ENCODE results near the gene SSC4D.
A peak's percentile ranks its signal among the peaks of the same experiment; 100 is the strongest.
"Not testable (repeated sequence)": the region's sequence is repeated elsewhere in the genome, so short reads cannot be mapped to it uniquely, and the experiment has no call there.

The SSC4D gene

GRCh38 chr7:76427635-76428034, 18.1 kb upstream of the SSC4D start:
- Mint-ChIP-seq H3K36me3 (no peaks in the 10 kb centered on the region), H3K4me1 (peaks cover 8% of the 10 kb centered on the region), H3K4me3 (no peak overlapping the region), H3K27ac (no peak overlapping the region), H3K9me3 (no peaks in the 10 kb centered on the region), H3K27me3 (peaks cover 22% of the 10 kb centered on the region)
- DNase-seq, result no peak
- CTCF ChIA-PET, result no interaction called here

DNA sequence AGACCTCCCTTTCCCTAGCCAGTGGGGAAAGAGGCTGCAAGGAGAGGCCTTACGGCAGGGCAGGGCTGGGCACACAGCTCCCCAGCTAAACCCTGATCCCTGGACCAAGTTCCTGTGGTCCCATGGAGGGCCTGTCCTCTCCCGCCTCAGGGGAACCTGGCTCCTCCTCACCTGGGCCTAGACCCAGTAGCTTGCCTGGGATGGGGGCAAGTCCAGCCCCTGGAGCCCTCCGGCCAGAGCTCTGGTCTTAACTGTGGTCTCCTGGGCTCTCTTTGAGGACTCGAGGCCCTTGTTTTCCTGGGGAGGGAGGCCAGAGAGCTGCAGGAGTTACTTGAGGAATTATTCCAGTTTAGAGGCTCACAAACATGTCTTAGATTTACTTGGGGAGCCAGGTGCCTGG, 16.7 kb upstream of the SSC4D start:
- Mint-ChIP-seq H3K27ac (no peak overlapping the region), H3K4me3 (no peak overlapping the region), H3K4me1 (peaks cover 8% of the 10 kb centered on the region), H3K27me3 (peaks cover 22% of the 10 kb centered on the region), H3K9me3 (no peaks in the 10 kb centered on the region), H3K36me3 (no peaks in the 10 kb centered on the region)
- no peak for DNase-seq
- CTCF ChIA-PET, result no interaction called here

DNA sequence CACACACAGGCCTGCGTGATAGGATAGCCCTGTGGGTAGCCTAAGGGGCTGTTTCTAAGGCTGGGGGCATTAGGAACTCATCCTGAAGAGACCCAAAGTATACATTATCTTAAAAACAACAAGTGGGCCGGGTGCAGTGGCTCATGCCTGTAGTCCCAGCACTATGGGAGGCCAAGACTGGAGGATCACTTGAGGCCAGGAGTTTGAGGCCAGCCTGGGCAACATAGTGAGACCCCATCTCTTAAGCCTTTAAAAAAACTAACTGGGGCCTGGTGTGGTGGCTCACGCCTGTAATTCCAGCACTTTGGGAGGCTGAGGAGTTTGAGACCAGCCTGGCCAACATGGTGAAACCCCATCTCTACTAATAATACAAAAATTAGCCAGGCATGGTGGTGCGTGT, 16.1 kb upstream of the SSC4D start:
- H3K36me3 Mint-ChIP-seq, H3K9me3 Mint-ChIP-seq, DNase-seq, H3K27ac Mint-ChIP-seq, H3K4me1 Mint-ChIP-seq, CTCF ChIA-PET, H3K4me3 Mint-ChIP-seq: not testable (repeated sequence)
- peaks cover 22% of the 10 kb centered on the region for H3K27me3 Mint-ChIP-seq

- Mint-ChIP-seq H3K27ac (no peak overlapping the region), H3K4me1 (peaks cover 8% of the 10 kb centered on the region), H3K9me3 (no peaks in the 10 kb centered on the region), H3K4me3 (no peak overlapping the region), H3K27me3 (peaks cover 23% of the 10 kb centered on the region), H3K36me3 (no peaks in the 10 kb centered on the region)
- peak; percentile 15 for DNase-seq
- CTCF ChIA-PET, result no interaction called here
These were observed 15.7 kb upstream of the SSC4D start for GRCh38 chr7:76425156-76425555.

GRCh38 chr7:76424413-76425111, 15.1 kb upstream of the SSC4D start, which contains the start of gene ZP3:
Gene ZP3 (plus strand): TSS chr7:76424950. CDS start chr7:76424965, 15 bp downstream.
- DNase-seq, result peak; percentile 21
- H3K36me3 Mint-ChIP-seq, result no peaks in the 10 kb centered on the region
- CTCF ChIA-PET, result no interaction called here
- H3K4me1 Mint-ChIP-seq, result peaks cover 8% of the 10 kb centered on the region
- H3K27me3 Mint-ChIP-seq, result peaks cover 29% of the 10 kb centered on the region
- no peaks in the 10 kb centered on the region for H3K9me3 Mint-ChIP-seq
- no peak within 1 kb of the TSS for H3K27ac Mint-ChIP-seq
- H3K4me3 Mint-ChIP-seq, result no peak within 1 kb of the TSS

DNA sequence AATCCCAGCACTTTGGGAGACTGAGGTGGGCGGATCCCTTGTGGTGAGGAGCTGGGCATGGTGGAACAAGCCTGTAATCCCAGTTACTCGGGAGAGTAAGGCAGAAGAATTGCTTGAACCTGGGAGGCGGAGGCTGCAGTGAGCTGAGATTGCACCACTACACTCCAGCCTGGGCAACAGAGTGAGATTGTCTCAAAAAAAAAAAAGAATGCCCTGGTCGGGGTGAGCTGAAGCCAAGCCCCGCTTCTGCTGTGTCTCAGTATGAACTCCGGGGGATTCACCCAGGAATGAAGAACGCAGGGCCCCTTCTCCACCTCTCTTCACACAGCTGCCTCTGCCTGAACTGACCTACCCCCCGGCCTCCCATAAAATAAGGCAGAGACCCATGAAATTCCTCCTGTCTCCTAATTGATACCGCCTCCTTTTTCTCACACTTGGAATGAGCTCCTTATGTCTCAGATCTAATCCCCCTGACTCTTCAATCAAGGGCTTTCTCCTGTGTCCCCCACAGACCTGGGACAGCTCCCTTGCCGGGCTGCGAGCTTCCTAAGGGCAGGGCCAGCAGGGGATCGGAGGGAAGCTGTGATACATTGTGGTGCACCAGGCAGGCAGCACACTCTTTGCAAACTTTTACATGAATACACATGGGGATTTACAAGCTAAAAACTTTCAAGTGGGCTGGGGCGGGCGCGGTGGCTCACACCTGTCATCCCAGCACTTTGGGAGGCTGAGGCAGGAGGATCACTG, 14.3 kb upstream of the SSC4D start:
- Mint-ChIP-seq H3K9me3 (no peaks in the 10 kb centered on the region), H3K27ac (no peak overlapping the region)

GRCh38 chr7:76421097-76421496, 11.6 kb upstream of the SSC4D start:
- CTCF ChIA-PET, result interaction anchor here (0.9 kb wide), 1 partner anchor 10 kb away, joined by 3 read pairs; no protein-coding TSS in a partner anchor

More for the DNA sequence above, 14.3 kb upstream of the SSC4D start:
- peaks cover 32% of the 10 kb centered on the region for H3K27me3 Mint-ChIP-seq
- no peak overlapping the region for H3K4me3 Mint-ChIP-seq
- CTCF ChIA-PET, result no interaction called here
- H3K4me1 Mint-ChIP-seq, result peaks cover 8% of the 10 kb centered on the region
- H3K36me3 Mint-ChIP-seq, result no peaks in the 10 kb centered on the region
- peak; percentile 14 for DNase-seq

DNA sequence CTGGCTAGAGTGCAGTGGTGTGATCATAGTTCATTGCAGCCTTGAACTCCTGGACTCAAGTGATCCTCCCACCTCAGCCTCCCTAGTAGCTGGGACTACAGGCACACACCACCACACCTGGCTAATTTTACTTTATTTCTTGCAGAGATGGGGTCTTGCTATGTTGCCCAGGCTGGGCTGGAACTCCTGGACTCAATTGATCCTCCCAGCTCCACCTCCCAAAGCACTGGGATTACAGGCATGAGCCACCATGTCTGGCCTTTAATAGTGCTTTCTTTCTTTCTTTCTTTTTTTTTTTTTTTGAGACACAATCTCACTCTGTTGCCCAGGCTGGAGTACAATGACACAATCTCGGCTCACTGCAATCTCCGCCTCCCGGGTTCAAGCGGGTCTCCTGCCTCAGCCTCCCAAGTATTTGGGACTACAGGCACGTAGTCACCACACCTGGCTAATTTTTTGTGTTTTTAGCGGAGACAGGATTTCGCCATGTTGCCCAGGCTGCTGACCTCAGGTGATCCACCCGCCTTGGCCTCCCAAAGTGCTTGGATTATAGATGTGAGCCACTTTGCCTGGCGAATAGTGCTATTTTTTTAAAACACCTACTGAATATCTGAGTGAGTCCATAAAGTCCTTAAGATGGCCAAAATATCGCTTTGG, 8.3 kb upstream of the SSC4D start:
- not testable (repeated sequence) for H3K4me3 Mint-ChIP-seq, H3K4me1 Mint-ChIP-seq, H3K27ac Mint-ChIP-seq, H3K9me3 Mint-ChIP-seq, DNase-seq, H3K36me3 Mint-ChIP-seq
- H3K27me3 Mint-ChIP-seq, result peaks cover 11% of the 10 kb centered on the region
- CTCF ChIA-PET, result interaction anchor here (2.2 kb wide), 1 partner anchor 13 kb away, joined by 4 read pairs; no protein-coding TSS in a partner anchor

More at GRCh38 chr7:76421097-76421496, 11.6 kb upstream of the SSC4D start:
- H3K36me3 Mint-ChIP-seq, H3K4me1 Mint-ChIP-seq, H3K4me3 Mint-ChIP-seq, DNase-seq, H3K9me3 Mint-ChIP-seq, H3K27ac Mint-ChIP-seq: not testable (repeated sequence)
- H3K27me3 Mint-ChIP-seq, result peaks cover 32% of the 10 kb centered on the region

DNA sequence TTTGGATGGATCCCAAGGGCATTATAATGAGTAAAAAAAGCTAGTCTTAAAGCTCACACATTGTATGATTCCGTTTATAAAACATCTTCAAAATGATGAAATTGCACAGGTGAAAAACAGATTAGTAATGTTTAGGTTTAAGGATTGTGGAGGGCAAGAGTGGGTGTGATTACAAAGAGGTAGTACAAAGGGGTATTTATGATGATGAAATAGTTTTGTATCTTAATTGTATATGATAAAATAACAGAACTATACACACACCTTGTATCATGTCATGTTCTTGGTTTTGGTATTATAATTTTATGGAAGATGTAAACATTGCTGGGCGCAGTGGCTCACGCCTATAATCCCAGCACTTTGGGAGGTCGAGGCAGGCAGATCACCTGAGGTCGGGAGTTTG, 2.8 kb upstream of the SSC4D start:
- DNase-seq, result no peak
- CTCF ChIA-PET, result no interaction called here
- Mint-ChIP-seq H3K27me3 (peaks cover 4% of the 10 kb centered on the region), H3K36me3 (no peaks in the 10 kb centered on the region), H3K9me3 (no peaks in the 10 kb centered on the region), H3K4me1 (no peaks in the 10 kb centered on the region), H3K27ac (no peak overlapping the region), H3K4me3 (no peak overlapping the region)

DNA sequence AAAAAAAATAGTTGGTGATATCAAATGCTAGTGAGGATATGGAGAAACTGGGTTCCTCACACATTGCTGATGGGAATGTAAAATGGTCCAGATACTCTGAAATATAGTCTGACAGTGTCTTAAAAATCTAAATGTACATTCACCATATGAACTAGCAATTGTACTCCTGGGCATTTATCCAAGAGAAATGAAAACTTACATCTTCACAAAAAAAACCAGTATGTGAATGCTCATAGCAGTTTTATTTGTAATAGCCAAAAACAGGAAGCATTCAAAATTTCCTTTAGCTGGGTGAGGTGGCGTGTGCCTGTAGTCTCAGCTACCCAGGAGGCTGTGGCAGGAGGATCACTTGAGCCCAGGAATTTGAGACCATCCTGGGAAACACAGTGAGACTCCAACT, 2.1 kb upstream of the SSC4D start:
- CTCF ChIA-PET, result no interaction called here
- DNase-seq, result no peak
- no peaks in the 10 kb centered on the region for H3K36me3 Mint-ChIP-seq
- no peaks in the 10 kb centered on the region for H3K4me1 Mint-ChIP-seq
- peaks cover 4% of the 10 kb centered on the region for H3K27me3 Mint-ChIP-seq
- no peak overlapping the region for H3K27ac Mint-ChIP-seq
- H3K9me3 Mint-ChIP-seq, result no peaks in the 10 kb centered on the region
- H3K4me3 Mint-ChIP-seq, result no peak overlapping the region

- H3K9me3 Mint-ChIP-seq, result no peaks in the 10 kb centered on the region
- H3K4me3 Mint-ChIP-seq, result no peak overlapping the region
- H3K27me3 Mint-ChIP-seq, result peaks cover 8% of the 10 kb centered on the region
- peaks cover 7% of the 10 kb centered on the region for H3K4me1 Mint-ChIP-seq
- no peaks in the 10 kb centered on the region for H3K36me3 Mint-ChIP-seq
- no peak for DNase-seq
- CTCF ChIA-PET, result interaction anchor here (0.6 kb wide), 1 partner anchor 60 kb away, joined by 3 read pairs; no protein-coding TSS in a partner anchor
- H3K27ac Mint-ChIP-seq, result no peak overlapping the region
These were observed 1.4 kb downstream of the SSC4D start for GRCh38 chr7:76408121-76408560.

GRCh38 chr7:76407718-76408117, 1.8 kb downstream of the SSC4D start:
- Mint-ChIP-seq H3K36me3 (no peaks in the 10 kb centered on the region), H3K27ac (no peak overlapping the region), H3K27me3 (peaks cover 8% of the 10 kb centered on the region), H3K4me3 (no peak overlapping the region), H3K4me1 (peaks cover 7% of the 10 kb centered on the region), H3K9me3 (no peaks in the 10 kb centered on the region)
- CTCF ChIA-PET, result interaction anchor here (0.6 kb wide), 1 partner anchor 60 kb away, joined by 3 read pairs; no protein-coding TSS in a partner anchor
- DNase-seq, result no peak

GRCh38 chr7:76405738-76406137, 3.8 kb downstream of the SSC4D start:
- CTCF ChIA-PET, result no interaction called here
- DNase-seq, result no peak
- H3K27ac Mint-ChIP-seq, result no peak overlapping the region
- no peaks in the 10 kb centered on the region for H3K9me3 Mint-ChIP-seq
- no peaks in the 10 kb centered on the region for H3K36me3 Mint-ChIP-seq
- H3K27me3 Mint-ChIP-seq, result peaks cover 8% of the 10 kb centered on the region
- no peak overlapping the region for H3K4me3 Mint-ChIP-seq
- H3K4me1 Mint-ChIP-seq, result peaks cover 7% of the 10 kb centered on the region

GRCh38 chr7:76403780-76404494, 5.6 kb downstream of the SSC4D start:
- no peak for DNase-seq
- no peaks in the 10 kb centered on the region for H3K36me3 Mint-ChIP-seq
- no peak overlapping the region for H3K4me3 Mint-ChIP-seq
- H3K9me3 Mint-ChIP-seq, result no peaks in the 10 kb centered on the region
- peaks cover 8% of the 10 kb centered on the region for H3K27me3 Mint-ChIP-seq
- H3K4me1 Mint-ChIP-seq, result peaks cover 7% of the 10 kb centered on the region
- no peak overlapping the region for H3K27ac Mint-ChIP-seq
- CTCF ChIA-PET, result interaction anchor here (0.7 kb wide), 2 partner anchors 65 to 72 kb away, joined by 3 read pairs; no protein-coding TSS in a partner anchor

Data from activated naive CD4-positive, alpha-beta T cell treated with anti-CD3 and anti-CD28 coated beads, Interleukin-2, amount 10 ng/mL, durations not matched to agents 7 days and 5 days (primary cell).